WI38 (cell line): Measurements from ENCODE around the gene TPO.

Source experiments
- H3K4me3 ChIP-seq: 2 replicates; pipeline ENCODE4 v1.5.1; 2011; ENCODE audit warnings: low read depth, mild to moderate bottlenecking, control low read depth, low read length
- CTCF ChIP-seq: IDR thresholded peaks from 2 replicates; pipeline ENCODE4 v1.5.1; 2012; ENCODE audit warnings: low read depth, mild to moderate bottlenecking, control low read depth, low read length

The TPO gene

GRCh38 chr2:1458432-1458831 lies 45.2 kb downstream of the TPO start:
- no peak for TF ChIP-seq CTCF

GRCh38 chr2:1459727-1460126 lies 46.5 kb downstream of the TPO start:
- H3K4me3 ChIP-seq, result no peak overlapping the region
- TF ChIP-seq CTCF, result no peak

More at GRCh38 chr2:1458432-1458831, 45.2 kb downstream of the TPO start:
- no peak overlapping the region for H3K4me3 ChIP-seq

GRCh38 chr2:1460851-1461418 lies 47.7 kb downstream of the TPO start:
- TF ChIP-seq CTCF, result no peak
- H3K4me3 ChIP-seq, result no peak overlapping the region

- no peak for TF ChIP-seq CTCF
- no peak overlapping the region for H3K4me3 ChIP-seq
Observed at GRCh38 chr2:1461507-1462390, 48.5 kb downstream of the TPO start.

GRCh38 chr2:1462994-1463393 lies 49.7 kb downstream of the TPO start:
- H3K4me3 ChIP-seq, result no peak overlapping the region
- no peak for TF ChIP-seq CTCF

GRCh38 chr2:1472350-1472749 lies 59.1 kb downstream of the TPO start:
- TF ChIP-seq CTCF, result no peak

GRCh38 chr2:1476617-1477195 lies 63.4 kb downstream of the TPO start:
- TF ChIP-seq CTCF, result no peak
- H3K4me3 ChIP-seq, result no peak overlapping the region

More at GRCh38 chr2:1472350-1472749, 59.1 kb downstream of the TPO start:
- H3K4me3 ChIP-seq, result no peak overlapping the region
